T47D (cell line): ENCODE measurements around the gene IFNAR2.
"Not testable (repeated sequence)": the region's sequence is repeated elsewhere in the genome, so short reads cannot be mapped to it uniquely, and the experiment has no call there.

Experiments used
- DNase-seq, 2 experiments: peaks; one replicate each; pipeline versions ENCODE4 v3.0.0 to v3.0.0-alpha.2; 2011 to 2012; ENCODE audit warnings: low read depth in 1 of 2, low spot score in 1 of 2
- JUND ChIP-seq: IDR thresholded peaks from 2 replicates; pipeline ENCODE4 v1.6.1; 2012; ENCODE audit warnings: low read depth
- in situ Hi-C: cut with HindIII; loops from 2 replicates; pipeline ENCODE4 v1.10.0; 2016; ENCODE audit warnings: low sequenced_read_pairs, low pct_unique_long_range_greater_than_20kb

IFNAR2 gene

DNA sequence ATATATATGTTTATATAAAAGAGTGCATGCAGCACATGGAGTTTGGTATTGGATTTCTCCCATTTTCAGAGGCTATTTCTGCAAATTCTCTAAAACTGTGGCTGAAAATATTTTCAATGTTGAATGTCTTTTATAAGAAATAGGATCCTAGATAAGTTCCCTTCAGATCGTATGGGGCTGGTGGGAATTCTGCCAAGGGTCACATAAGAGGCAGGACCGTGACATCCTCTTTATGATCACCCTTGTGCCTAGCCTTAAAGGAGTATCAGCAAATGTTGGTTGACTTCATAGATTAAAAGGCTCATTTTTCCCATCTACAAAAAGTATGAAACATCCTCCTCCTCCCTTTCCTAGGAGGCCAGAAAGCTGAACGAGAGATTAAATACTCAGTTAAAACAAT, 1.3 kb upstream of the IFNAR2 start:
- no peak for DNase-seq
- in situ Hi-C loops = no loop called here
- TF ChIP-seq JUND = no peak

DNA sequence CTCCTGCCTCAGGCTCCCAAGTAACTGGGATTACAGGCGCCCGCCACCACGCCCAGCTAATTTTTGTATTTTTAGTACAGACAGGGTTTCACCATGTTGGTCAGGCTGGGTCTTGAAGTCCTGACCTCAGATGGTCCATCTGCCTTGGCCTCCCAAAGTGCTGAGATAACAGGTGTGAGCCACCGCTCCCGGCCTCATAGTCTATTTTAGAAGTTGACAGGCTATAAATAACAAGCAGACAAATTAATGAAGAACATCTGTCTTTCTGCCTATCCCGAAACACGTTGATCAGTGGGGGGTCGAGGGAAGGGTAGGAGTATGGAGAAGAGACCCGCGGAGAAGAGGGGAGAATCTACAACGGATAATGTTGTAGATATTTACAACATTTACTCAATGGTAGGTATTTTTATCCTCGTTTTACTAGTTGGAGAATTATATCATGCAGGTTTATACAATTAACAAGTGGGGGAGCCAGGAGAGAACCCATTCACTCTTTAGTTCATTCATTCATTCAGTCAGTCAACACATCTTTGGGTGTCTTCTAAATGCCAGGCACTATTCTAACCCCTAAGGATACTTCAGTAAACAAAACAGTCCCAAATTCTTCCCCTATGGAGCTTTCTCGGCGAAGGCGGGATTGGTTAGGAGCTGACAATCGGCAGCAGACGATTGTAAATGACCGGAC, 497 bp upstream of the IFNAR2 start:
- no peak for TF ChIP-seq JUND
- no peak for DNase-seq
- in situ Hi-C loops = no loop called here

DNA sequence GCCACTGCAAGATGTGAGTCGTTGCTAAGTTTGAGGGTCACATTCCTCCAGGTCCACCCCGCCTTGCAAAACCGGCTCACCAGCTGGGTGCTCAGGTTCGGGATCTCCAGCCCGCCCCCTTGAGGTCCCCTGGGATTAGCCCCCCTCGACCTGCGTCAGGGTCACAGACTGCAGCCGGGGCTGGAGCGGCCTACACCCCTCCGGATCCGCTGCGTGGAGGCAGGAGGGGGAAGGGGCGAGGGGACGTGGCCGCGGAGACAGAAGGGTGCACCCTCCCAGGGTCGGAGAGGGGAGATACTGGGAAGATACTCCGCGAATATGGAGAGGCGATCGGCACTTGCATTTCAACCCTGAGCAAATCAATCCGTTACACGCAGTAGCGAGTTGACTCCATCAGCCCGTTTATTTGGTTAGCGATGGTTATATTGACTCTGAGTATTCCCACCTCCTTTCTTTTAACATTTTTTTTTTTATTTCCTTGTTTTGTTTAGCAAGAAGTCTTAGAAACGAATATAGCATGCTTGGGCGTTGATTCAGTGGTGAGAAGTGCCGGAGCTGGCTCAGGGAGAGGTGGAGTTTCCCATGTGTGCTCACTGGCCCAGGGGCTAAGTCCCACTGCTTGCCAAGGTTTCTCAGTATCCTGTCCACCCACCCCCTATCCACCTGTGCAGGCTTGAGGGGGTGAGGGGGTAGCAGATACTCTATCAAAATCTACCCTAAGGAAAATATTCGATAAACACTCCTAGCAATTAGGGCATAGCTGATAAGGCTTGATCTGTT, 997 bp downstream of the IFNAR2 start:
- in situ Hi-C loops = no loop called here
- DNase-seq = peak; percentile 17 to 32
- no peak for TF ChIP-seq JUND

DNA sequence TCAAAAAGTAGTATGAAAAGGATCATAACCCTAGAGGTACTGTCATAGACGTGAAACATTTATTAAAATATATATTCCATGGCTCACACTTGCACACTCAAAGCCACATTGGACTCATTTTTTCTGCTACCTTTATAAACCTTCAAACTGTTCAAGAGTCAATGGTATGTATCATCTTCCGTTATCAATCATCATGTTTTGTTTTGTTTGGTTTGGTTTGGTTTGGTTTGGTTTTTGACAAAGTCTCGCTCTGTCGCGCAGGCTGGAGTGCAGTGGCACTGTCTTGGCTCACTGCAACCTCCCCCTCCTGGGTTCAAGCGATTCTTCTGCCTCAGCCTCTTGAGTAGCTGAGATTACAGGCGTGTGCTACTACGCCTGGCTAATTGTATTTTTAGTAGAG, 1.8 kb downstream of the IFNAR2 start:
- TF ChIP-seq JUND = no peak
- DNase-seq = no peak

DNA sequence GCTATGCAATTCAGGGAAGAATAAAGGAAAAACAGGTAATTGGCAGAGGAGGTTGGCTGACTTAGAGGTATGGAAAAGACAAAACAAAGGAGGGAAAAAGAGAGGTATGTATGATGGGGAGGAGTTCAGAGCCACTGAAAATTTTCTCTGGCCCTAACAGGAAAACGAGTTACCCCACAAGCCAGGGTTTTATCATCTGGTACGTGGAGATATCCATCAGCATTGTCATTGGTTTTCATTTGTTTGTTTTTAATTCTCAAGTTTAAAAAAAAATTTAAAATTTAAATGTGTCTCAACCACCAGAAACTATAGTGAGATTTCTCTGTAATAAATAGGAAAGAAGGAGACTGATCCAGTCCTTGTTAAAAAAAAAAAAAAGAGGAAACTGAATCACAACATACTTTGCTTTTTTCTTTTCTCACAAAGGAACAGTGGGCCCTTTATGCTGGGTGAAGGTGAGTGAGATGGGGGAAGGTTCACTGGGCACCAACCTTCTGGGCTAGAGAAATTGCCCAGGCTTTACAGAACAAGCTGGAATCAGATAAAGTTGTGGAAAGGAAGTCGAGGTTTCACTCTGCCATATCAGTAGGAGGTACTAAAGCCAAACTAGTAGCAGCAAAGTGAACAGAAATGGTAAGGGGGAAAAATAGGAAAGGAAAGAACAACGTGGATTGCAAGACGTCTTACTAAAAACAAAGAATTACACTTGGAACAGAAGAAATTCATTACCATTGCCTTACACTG, 2.7 kb downstream of the IFNAR2 start:
- in situ Hi-C loops = no loop called here

More for the DNA sequence above, 1.8 kb downstream of the IFNAR2 start:
- in situ Hi-C loops = no loop called here

DNA sequence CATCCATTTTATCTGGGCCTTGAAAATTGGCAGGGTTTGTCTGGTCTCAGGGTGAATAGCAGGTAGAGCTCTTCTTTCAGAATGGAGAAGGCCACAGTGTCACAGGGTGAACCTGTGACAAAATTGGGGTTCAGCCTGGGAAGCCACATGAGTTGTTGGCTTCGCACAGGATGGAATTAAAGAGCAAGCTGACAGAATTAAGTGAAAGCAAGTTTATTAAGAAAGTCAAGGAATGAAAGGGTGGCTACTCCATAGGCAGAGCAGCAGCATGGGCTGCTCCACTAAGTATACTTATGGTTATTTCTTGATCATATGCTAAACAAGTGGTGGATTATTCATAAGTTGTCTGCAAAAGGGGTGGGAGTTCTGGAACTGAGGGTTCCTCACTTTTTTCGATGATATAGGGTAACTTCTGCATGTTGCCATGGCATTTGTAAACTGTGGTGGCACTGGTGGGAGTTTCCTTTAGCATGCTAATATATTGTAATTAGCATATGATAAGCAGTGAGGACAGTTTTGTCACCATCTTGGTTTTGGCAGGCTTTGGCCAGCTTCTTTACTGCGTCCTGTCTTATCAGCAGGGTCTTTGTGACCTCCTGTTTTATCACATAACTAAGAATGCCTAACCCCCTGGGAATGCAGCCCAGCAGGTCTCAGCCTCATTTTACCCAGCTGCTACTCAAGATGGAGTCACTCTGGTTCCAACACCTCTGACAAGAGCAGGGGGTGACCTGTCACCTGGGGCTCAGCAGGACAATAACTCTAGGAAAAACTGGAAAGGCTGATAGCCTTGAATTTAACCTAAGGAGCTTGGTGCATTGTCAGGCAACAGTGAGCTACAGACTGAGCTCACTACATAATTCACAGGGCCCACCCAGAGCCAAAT, 5.1 kb downstream of the IFNAR2 start:
- in situ Hi-C loops = no loop called here
- no peak for TF ChIP-seq JUND
- DNase-seq = no peak

More for the DNA sequence above, 2.7 kb downstream of the IFNAR2 start:
- no peak for DNase-seq
- TF ChIP-seq JUND = no peak

DNA sequence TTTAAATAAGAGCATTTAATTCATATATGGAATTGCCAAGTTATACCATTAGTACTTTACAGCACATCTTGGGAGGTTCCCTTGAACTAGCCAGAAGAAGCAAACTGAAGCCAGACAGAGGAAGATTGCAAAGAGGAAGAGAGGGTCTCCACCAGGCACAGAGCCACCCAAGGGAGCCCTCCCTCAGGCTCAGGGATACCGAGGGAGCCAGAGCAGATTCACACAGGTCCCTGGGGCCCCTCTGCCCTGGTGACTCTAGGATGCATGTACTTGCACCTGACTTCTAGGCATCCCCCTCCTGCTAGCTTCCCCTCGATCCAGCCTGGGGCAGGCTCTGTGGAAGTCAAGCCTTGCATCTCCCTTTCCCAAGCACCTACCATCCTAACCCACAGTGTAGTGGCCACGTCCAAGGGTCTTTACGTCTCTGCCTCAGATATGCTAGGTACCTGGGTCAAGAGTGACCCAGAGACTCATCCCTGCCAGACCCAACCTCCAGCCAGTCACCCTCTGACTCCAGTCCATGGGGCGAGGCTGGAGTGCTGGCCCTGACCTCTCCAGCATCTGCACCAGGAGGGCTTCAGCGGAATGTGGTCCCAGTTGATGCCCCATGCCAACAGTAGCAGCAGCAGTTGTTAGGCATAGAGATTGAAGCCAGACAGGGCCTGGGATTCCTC, 6.4 kb downstream of the IFNAR2 start:
- no peak for DNase-seq
- in situ Hi-C loops = no loop called here
- TF ChIP-seq JUND = no peak

DNA sequence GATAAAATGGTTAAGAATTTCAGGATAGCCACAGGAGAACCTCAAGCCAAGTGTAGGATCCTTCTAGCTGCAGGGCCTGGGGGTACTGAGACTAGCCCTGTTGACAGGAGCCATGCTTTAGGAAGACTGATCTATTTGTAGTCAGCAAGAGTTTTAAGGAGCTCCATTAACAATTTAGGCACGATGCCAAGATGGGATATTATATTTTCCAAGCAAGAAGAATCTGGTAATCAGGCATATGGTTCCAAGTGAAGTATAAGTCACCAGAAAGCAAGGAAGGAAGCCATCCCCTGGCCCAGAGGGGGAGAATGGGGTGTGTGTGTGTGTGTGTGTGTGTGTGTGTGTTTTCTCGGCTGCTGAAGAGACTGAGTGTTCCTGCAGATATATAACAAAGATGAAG, 7.0 kb downstream of the IFNAR2 start:
- in situ Hi-C loops = no loop called here
- no peak for DNase-seq
- TF ChIP-seq JUND = no peak

DNA sequence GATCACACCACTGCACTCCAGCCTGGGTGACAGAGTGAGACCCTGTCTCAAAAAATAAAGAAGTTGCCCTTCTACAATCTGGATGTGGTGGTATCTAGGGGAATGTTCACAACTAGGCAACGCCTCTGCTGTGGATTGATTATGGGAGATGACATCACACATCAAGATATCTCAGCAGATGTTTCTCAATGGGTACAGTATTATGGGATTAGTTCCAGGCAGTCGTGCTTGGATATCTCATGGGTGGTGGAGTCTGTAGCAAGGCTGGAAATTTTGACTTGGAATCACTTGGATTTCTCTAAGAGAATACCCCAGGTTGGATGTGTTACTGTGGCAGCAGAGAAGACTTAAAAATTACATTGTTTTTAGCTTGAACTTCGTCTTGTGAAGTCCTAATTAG, 7.7 kb downstream of the IFNAR2 start:
- no peak for TF ChIP-seq JUND
- in situ Hi-C loops = no loop called here

DNA sequence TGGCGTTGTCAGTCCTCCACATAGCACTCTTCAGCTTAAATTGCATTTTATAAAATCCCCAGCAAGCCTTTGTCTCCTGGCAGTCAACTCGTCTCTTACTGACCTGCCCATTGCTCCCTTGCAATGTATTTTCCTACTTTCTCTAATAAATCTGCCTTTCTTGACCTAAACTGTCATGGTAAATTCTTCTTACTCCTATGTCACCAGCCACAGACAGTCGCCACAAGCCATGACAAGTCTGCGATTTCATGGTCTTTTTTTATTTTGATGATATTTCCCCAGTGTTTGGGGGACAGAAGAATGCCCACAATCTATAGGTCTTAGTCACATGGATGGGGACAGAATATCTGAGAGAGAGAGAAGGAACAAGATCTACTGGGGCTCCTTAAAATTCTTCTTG, 8.4 kb downstream of the IFNAR2 start:
- no peak for DNase-seq
- TF ChIP-seq JUND = no peak

More for the DNA sequence above, 7.7 kb downstream of the IFNAR2 start:
- no peak for DNase-seq

DNA sequence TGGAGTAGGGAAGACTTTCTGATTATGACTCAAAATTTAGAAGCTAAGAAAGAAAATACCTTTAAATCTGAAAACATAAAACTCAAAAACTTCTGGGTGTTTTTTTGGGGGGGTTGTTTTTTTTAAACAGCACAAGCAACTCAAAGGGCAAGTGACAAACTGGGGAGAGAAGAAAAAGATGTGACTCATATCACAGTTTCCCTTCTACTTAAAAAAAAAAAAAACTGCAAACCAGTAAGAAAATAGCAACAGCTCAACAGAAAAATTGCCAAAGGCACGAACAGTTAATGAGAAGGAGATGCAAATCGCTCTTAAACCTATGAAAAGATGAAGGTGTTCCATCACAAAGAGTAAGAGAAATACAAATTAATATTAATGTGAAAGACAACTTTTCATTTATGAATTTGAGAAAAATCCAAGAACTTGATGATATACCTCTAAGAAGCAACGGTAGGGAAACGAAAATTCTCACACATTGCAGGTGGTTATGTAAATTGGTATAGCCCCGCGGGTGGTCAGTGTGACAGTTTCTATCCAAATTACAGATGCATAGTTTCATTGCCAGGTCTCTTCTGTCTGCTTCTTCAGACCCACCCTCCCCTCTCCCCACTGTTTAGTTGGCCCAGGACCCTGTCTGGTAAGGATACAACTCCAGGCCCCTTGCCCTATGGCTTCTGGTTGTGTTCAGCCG, 9.0 kb downstream of the IFNAR2 start:
- DNase-seq = no peak
- in situ Hi-C loops = no loop called here
- TF ChIP-seq JUND = no peak

More for the DNA sequence above, 8.4 kb downstream of the IFNAR2 start:
- in situ Hi-C loops = no loop called here

DNA sequence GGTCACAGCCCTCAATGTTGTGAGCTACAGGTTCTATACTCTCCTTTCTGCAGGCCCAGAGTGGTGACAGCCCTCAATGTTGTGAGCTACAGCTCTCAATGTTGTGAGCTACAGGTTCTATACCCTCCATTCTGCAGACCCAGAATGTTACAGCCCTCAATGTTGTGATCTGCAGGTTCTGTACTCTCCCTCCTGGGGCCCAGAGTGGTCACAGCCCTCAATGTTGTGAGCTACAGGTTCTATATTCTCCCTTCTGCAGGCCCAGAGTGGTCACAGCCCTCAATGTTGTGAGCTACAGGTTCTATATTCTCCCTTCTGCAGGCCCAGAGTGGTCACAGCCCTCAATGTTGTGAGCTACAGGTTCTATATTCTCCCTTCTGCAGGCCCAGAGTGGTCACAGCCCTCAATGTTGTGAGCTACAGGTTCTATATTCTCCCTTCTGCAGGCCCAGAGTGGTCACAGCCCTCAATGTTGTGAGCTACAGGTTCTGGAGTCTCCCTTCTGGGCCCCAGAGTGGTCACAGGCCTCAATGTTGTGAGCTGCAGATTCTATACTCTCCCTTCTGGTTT, 9.9 kb downstream of the IFNAR2 start:
- DNase-seq, in situ Hi-C loops: not testable (repeated sequence)
